ENCODE results near the gene DEFB119. TPM values are rescaled to one million over a fixed set of nuclear protein-coding genes. Genes with fewer than 3 reads are reported as not detected.

Gene DEFB119
- total RNA-seq, 1 experiment from 2014 or later: not detected

DNA sequence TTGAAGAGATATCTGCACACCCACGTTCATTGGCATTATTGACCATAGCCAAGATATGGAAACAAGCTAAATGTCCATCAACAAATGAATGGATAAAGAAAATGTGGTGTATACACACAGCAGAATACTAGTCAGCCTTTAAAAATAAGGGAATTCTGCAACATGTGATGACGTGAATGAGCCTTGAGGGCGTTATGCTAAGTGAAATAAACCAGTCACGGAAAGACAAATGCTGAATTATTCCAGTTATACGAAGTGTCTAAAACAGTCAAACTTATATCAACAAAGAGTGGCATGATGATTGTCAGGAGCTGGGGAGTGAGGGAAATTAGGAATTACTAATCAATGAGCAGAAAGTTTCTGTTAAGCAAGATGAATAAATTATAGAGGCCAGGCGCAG lies 24.0 kb upstream of the DEFB119 start:
- Histone ChIP-seq H2BK120ac (ENCODE audit: low read depth, low read length, poor library complexity, severe bottlenecking) (no peak overlapping the region), H3K4me1 (ENCODE audit: insufficient read depth, low read length) (no peaks in the 10 kb centered on the region), H2BK5ac (ENCODE audit: insufficient read length, low read length) (no peak overlapping the region), H3K79me2 (ENCODE audit: insufficient read depth, low read length) (no peaks in the 10 kb centered on the region), H3K9me3 (ENCODE audit: control insufficient read depth, low read depth, low read length) (peaks cover 84% of the 10 kb centered on the region), H3K4ac (ENCODE audit: low read depth, low read length) (no peak overlapping the region), H3K4me2 (ENCODE audit: insufficient read depth, insufficient read length, low read length) (no peak overlapping the region), H2AFZ (ENCODE audit: low read length) (no peak overlapping the region), H2BK12ac (ENCODE audit: insufficient read length, low read depth, low read length) (no peak overlapping the region), H2AK5ac (ENCODE audit: insufficient read length, low read length) (no peak overlapping the region), H3K23me2 (ENCODE audit: insufficient read length, low read depth, low read length, poor library complexity, severe bottlenecking) (no peaks in the 10 kb centered on the region), H3K79me1 (ENCODE audit: insufficient read depth, low read depth, low read length, poor library complexity, severe bottlenecking) (no peaks in the 10 kb centered on the region), H3K18ac (ENCODE audit: insufficient read length, low read depth, low read length) (no peak overlapping the region), H3K56ac (ENCODE audit: insufficient read length, low read depth, low read length) (no peak overlapping the region), H3K27me3 (ENCODE audit: insufficient read depth, low read length) (no peaks in the 10 kb centered on the region), H4K20me1 (ENCODE audit: control insufficient read depth, insufficient read depth, insufficient read length) (no peaks in the 10 kb centered on the region), H4K8ac (replicated peaks; ENCODE audit: insufficient read length, low read depth, low read length) (no peak overlapping the region), H3K23ac (ENCODE audit: insufficient read length, low read depth, low read length) (no peak overlapping the region), H4K5ac (ENCODE audit: insufficient read length, low read depth, low read length) (no peak overlapping the region), H2BK20ac (ENCODE audit: low read depth, low read length, poor library complexity, severe bottlenecking) (no peak overlapping the region), H3K14ac (ENCODE audit: insufficient read depth, low read length) (no peak overlapping the region), H2BK15ac (ENCODE audit: low read depth, low read length) (no peak overlapping the region), H3K27ac (ENCODE audit: insufficient read length, low read depth, low read length) (no peak overlapping the region), H3T11ph (ENCODE audit: low read length) (no peak overlapping the region), H3K9ac (ENCODE audit: extremely low read depth, insufficient read length, low read length) (no peak overlapping the region), H4K91ac (ENCODE audit: insufficient read length, low read depth, low read length) (no peak overlapping the region)
- Mint-ChIP-seq H3K36me3 (ENCODE audit: insufficient read depth in 1 of 3, low read depth in 3 of 3) (peaks cover 0 to 42% (median 13%) of the 10 kb centered on the region in 3 experiments; a peak in 5 of 7 replicates), H3K27ac (no peak overlapping the region), H3K9me3 (peaks cover 93 to 97% of the 10 kb centered on the region in 2 experiments), H3K27me3 (ENCODE audit: low read depth) (peaks cover 9% of the 10 kb centered on the region), H3K4me1 (no peaks in the 10 kb centered on the region), H3K4me3 (no peak overlapping the region)
- no peak for TF ChIP-seq CTCF (conservative IDR thresholded peaks at IDR 0.05)
- WGBS (ENCODE audit: extremely low coverage, insufficient read length, low lambda C conversion rate): no CpG with 5 or more reads among the region's 6 CpGs
- DNase-seq: no peak
